ENCODE data around the gene ROPN1L. TPM values are rescaled to one million over a fixed set of nuclear protein-coding genes. Genes with fewer than 3 reads are reported as not detected.

ROPN1L gene
- total and polyA plus RNA-seq, 2 of the 8 experiments (the other 6 are each of a cell fraction or from before 2014, with no cell fraction given): 0.24 to 0.73 TPM

- Histone ChIP-seq H3K14ac (ENCODE audit: insufficient read length) (no peak overlapping the region), H2BK20ac (ENCODE audit: low read length) (no peak overlapping the region), H3K23me2 (ENCODE audit: low read depth, low read length) (no peaks in the 10 kb centered on the region; the same call in 1 of the 2 replicates), H2BK15ac (ENCODE audit: low read length) (no peak overlapping the region), H3K23ac (ENCODE audit: insufficient read length) (no peak overlapping the region), H3K27me3 (replicated peaks in 1 of 4; ENCODE audit: control insufficient read depth in 3 of 4, extremely low read depth in 1 of 4, insufficient read depth in 3 of 4, low read length in 3 of 4) (no peaks in the 10 kb centered on the region), H3K4me1 (replicated peaks in 1 of 4; ENCODE audit: control insufficient read depth in 3 of 4, insufficient read depth in 4 of 4, low read length in 3 of 4) (peaks cover 0 to 2% (median 0%) of the 10 kb centered on the region in 4 experiments; a peak in 1 of 7 replicates), H4K8ac (ENCODE audit: extremely low read depth, insufficient read depth, low read length) (no peak overlapping the region), H3K79me1 (ENCODE audit: low read depth, low read length) (no peaks in the 10 kb centered on the region), H3K9me3 (ENCODE audit: insufficient read depth in 2 of 2, low read depth in 1 of 2, low read length in 1 of 2) (no peaks in the 10 kb centered on the region), H2BK120ac (replicated peaks; ENCODE audit: low read depth, low read length) (no peak overlapping the region), H3K4me2 (ENCODE audit: insufficient read depth in 1 of 2, low read depth in 2 of 2, low read length in 2 of 2) (no peak overlapping the region), H4K91ac (replicated peaks; ENCODE audit: insufficient read length, low read length) (no peak overlapping the region), H3K36me3 (ENCODE audit: control insufficient read depth in 2 of 4, insufficient read depth in 4 of 4, low read length in 3 of 4) (peaks cover 8 to 49% (median 34%) of the 10 kb centered on the region in 4 experiments), H2BK5ac (ENCODE audit: low read depth, low read length) (no peak overlapping the region), H3K4ac (replicated peaks; ENCODE audit: insufficient read length, low read depth, low read length) (no peak overlapping the region), H3K9ac (replicated peaks in 1 of 4; ENCODE audit: extremely low read depth in 1 of 4, low read depth in 3 of 4, low read length in 3 of 4) (no peak overlapping the region), H3K56ac (replicated peaks; ENCODE audit: insufficient read length, low read depth, low read length) (no peak overlapping the region), H2AK5ac (ENCODE audit: low read depth, low read length) (no peak overlapping the region), H3K4me3 (ENCODE audit: extremely low read depth in 1 of 4, insufficient read depth in 2 of 4, low read depth in 3 of 4, low read length in 4 of 4) (no peak overlapping the region), H4K20me1 (replicated peaks in 1 of 2; ENCODE audit: control insufficient read depth in 1 of 2, insufficient read depth in 2 of 2, low read length in 2 of 2) (peaks cover 0 to 2% of the 10 kb centered on the region in 2 experiments), H4K5ac (ENCODE audit: insufficient read length, low read depth, low read length) (no peak overlapping the region), H2BK12ac (ENCODE audit: low read depth, low read length) (no peak overlapping the region), H3K18ac (ENCODE audit: extremely low read depth, low read length) (no peak overlapping the region), H2AFZ (ENCODE audit: low read length) (no peak overlapping the region), H3K79me2 (ENCODE audit: control insufficient read depth in 1 of 2, insufficient read depth in 2 of 2, low read length in 2 of 2) (no peaks in the 10 kb centered on the region), H3K27ac (ENCODE audit: low read depth, low read length) (no peak overlapping the region)
- CTCF ChIA-PET (ENCODE audit: partially characterized antibody): interaction anchor here (0.6 to 2.1 kb wide), 7 partner anchors 8 to 168 kb away, joined by 3 to 6 read pairs (median 3); no protein-coding TSS in a partner anchor
- WGBS, 2 experiments (ENCODE audit: extremely low coverage in 1 of 2, insufficient coverage in 1 of 2, insufficient read length in 1 of 2, insufficient replicate concordance in 2 of 2, low coverage in 1 of 2, low lambda C conversion rate in 2 of 2, missing lambda C conversion rate in 1 of 2): 87% methylated on average over 2 of the region's 2 CpGs; no CpG with 5 or more reads in 1 of the 2 experiments
- TF ChIP-seq MAX (IDR thresholded peaks at IDR 0.05) (no peak), EZH2 (IDR thresholded peaks at IDR 0.05; ENCODE audit: low read depth, low read length, severe bottlenecking) (no peak), SUZ12 (IDR thresholded peaks at IDR 0.05; ENCODE audit: low read length) (no peak), JUN (IDR thresholded peaks at IDR 0.05; ENCODE audit: low read depth, low read length) (no peak), ATF3 (IDR thresholded peaks at IDR 0.05; ENCODE audit: insufficient read depth, low read depth, low read length) (no peak), SP2 (IDR thresholded peaks at IDR 0.05; ENCODE audit: low read length) (no peak), NANOG (IDR thresholded peaks at IDR 0.05; ENCODE audit: insufficient read depth, low read depth, low read length, poor library complexity, severe bottlenecking) (no peak), KDM4A (IDR thresholded peaks at IDR 0.05; ENCODE audit: low read depth, low read length, severe bottlenecking) (no peak)
- POLR2A ChIA-PET (ENCODE audit: partially characterized antibody): no interaction called here
- FAIRE-seq: no peak
- DNase-seq (ENCODE audit: low read depth in 1 of 2, low spot score in 2 of 2): no peak
Measured at GRCh38 chr5:10427201-10427600, 14.5 kb upstream of the ROPN1L start.

Data from H1 (cell line).